GM19238 (cell line): Measurements from ENCODE around the gene FOXK1.

Experiments
- DNase-seq: peaks from one replicate; pipeline ENCODE4 v3.0.0; 2011; ENCODE audit warnings: low spot score; ENCODE audit not compliant: insufficient read length

FOXK1 gene

DNA sequence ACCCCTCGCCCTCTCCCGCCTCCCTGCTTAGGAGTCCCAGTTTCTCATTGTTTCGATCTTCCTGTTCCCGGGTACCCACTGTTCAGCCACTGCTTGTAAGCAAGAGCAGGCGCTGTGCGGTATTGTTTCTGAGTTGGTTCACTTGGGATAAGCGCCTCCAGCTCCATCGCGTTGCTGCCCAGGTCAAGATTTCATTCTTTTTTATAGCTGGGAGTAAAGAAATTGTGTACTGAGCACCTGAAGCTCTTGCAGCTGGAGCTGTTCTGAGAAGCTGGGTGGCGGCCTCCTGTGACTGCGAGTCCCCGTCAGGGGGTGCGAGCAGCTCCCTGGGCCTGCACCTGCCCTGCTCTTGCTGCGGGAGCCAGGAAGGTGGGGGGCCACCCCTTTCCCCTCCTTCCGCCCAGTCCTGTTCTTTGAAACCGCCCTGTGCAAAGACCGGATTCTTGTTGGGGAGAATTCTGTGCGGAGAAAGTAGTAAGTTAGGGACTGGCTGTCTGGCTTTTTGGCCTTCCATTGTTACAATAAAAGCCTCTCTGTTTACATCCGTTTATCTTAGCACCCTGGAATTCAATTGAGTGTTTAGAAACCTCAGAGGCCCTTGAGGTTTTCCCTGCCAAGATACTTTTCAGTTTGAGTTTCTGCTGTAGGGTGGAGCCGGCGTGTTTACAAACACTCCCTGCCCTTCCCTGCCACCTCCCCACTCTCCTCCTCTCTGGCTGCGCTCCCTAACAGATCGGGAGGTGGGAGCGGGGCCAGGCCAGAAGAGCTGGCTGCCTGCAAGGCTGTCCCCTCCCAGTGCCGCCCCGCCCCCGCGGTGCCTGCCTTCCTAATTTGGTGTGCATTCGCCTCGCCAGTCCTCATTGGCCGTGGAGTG, 62.5 kb downstream of the FOXK1 start:
- peak; percentile 88 for DNase-seq

DNA sequence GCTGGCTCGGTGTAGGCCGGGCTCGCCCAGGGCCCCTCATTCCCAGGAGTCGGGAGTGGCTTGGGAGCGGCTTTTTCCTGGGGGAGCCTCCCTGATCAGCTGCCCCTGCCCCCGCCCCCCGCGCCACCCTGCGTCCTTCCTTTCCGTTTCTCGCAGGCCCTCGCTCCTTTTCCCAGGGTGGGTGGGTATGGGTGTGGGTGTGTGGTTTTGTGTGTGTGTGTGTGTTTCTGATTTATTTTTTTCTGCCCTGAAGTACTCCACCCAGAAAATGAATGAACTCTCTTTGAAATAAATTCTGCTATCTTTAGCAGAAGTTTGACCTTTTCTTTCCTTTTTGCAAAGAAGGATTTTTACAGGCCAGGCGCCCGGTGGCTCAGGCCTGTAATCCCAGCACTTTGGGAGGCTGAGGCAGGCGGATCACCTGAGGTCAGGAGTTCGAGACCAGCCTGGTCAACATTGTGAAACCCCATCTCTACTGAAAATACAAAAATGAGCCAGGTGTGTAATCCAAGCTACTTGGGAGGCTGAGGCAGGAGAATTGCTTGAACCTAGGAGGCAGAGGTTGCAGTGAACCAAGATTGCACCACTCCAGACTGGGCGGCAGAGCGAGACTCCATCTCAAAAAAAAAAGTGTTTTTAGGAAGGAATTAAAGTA, 63.3 kb downstream of the FOXK1 start:
- no peak for DNase-seq

GRCh38 chr7:4745971-4746919, 64.2 kb downstream of the FOXK1 start:
- no peak for DNase-seq

- no peak for DNase-seq
Observed at GRCh38 chr7:4747013-4747412, 64.9 kb downstream of the FOXK1 start.

- no peak for DNase-seq
Observed at GRCh38 chr7:4747746-4748145, 65.7 kb downstream of the FOXK1 start.

- no peak for DNase-seq
Observed at GRCh38 chr7:4748231-4748681, 66.2 kb downstream of the FOXK1 start.

- no peak for DNase-seq
Observed at GRCh38 chr7:4749363-4749762, 67.3 kb downstream of the FOXK1 start.

DNA sequence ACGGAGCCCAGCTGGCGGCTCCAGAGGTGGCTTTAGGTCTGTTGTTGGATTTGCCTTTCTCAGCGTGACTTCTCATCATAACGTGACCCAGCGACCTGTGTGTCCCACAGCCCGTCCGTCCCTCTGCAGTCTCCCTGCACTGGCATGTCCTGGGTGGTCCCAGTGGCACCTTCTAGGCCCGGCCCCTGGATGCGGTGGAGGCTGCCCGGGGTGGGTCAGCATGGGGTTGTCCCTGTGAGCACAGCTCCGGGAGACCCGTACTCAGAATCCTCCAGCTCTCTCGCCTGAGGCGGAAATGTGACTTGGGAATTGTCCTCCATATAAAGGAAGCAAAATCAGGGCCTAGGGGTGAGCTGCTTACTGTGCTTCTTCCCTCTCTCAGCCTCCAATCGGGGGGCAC, 67.7 kb downstream of the FOXK1 start:
- DNase-seq: no peak

GRCh38 chr7:4751398-4751947, 69.4 kb downstream of the FOXK1 start:
- DNase-seq: no peak

- DNase-seq: peak; percentile 83
Observed at GRCh38 chr7:4753598-4754432, 71.7 kb downstream of the FOXK1 start.

GRCh38 chr7:4754433-4755010, 72.4 kb downstream of the FOXK1 start:
- DNase-seq: no peak

DNA sequence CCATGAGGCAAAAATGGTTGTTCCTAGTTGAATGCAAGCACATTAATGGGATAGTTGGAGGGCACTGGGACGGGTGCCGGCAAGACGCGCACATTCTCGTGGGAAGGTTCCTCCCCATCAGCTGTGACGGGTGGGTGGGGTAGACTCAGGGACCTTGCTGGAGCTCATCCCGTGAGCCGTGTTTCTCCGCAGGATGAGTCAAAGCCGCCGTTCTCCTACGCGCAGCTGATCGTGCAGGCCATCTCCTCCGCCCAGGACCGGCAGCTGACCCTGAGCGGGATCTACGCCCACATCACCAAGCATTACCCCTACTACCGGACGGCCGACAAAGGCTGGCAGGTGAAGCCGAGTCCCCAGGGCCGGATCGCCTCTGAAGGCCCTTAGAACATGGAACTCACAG, 73.0 kb downstream of the FOXK1 start:
- no peak for DNase-seq

DNA sequence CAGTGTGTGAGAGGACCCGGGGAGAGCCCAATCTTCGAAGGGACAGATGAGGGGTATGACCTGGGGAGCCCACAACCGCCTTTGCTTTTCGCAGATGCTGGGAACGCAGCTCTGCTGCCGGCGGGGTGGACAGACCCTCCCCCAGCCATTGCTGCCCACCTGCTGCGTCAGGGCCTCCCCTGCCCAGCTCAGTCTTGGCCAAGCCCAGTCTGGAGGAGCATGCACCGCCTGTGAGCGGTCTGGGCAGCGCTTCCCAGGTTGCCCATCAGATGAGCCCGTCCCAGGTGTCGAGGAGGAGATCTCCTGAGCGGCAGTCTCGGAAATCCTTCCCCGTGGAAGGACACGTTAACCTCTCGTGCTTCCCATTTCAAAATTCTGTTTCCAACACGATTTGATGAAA, 76.0 kb downstream of the FOXK1 start:
- no peak for DNase-seq

DNA sequence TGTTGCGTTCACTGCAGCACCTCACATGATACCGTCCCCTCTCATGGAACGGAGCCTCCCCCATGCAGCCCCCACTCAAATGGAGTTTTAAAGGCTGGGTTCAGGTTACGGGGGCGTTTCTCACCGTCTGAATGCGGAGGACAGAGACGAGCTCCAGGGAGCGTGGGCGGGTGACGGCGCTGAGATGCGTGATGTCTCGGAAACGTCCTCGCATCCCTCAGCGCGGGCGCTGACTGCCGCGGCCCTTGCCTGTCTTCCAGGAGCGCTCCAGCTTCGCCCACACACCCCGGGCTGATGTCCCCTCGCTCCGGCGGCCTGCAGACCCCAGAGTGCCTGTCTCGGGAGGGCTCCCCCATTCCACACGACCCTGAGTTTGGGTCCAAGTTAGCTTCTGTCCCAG, 76.7 kb downstream of the FOXK1 start:
- no peak for DNase-seq

DNA sequence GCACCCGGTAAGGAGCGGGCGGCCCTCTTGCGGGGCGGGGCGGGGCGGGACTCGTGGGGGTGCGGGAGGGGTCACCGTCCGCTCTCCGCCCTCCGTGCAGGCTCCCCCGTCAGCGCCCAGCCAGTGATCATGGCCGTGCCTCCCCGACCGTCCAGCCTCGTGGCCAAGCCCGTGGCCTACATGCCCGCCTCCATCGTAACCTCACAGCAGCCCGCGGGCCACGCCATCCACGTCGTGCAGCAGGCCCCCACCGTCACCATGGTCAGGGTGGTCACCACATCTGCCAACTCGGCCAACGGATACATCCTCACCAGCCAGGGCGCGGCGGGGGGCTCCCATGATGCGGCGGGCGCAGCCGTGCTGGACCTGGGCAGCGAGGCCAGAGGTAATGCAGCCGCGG, 77.1 kb downstream of the FOXK1 start:
- DNase-seq: no peak

DNA sequence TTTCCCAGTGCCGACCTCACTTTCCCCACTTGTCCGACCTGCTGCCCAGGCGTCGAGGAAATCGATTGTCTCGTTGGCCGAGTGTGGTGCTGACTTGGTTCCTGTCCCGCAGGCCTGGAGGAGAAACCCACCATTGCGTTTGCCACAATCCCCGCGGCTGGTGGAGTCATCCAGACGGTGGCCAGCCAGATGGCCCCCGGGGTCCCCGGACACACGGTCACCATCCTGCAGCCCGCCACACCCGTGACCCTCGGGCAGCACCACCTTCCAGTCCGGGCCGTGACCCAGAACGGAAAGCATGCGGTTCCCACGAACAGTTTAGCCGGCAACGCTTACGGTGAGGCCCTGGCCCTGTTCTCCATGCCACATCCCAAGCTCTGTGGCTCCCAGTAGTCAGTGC, 78.9 kb downstream of the FOXK1 start:
- no peak for DNase-seq

GRCh38 chr7:4762121-4763055, 80.3 kb downstream of the FOXK1 start:
- no peak for DNase-seq

GRCh38 chr7:4763091-4763793, 81.1 kb downstream of the FOXK1 start:
- no peak for DNase-seq
